SK-N-SH treated with all-trans-retinoic acid at 6 μM for 48 hours (cell line): ENCODE data around the gene MTO1.
"Not testable (repeated sequence)": the region's sequence is repeated elsewhere in the genome, so short reads cannot be mapped to it uniquely, and the experiment has no call there.

Experiments used
- ATAC-seq: fragments of 200-7000 bp; cut with Tn5 transposase; 3 replicates; pipeline ENCODE4 v1.9.1; 2020; ENCODE audit warnings: mild to moderate bottlenecking, moderate library complexity
- ARNTL ChIP-seq: fragments of 450-650 bp; formaldehyde crosslinking; IDR thresholded peaks from 2 replicates; pipeline ENCODE4 v1.5.0; 2020; ENCODE audit warnings: low read depth, mild to moderate bottlenecking, moderate library complexity, borderline replicate concordance
- BACH2 ChIP-seq: fragments of 250-450 bp; sonication (Bioruptor Pico); IDR thresholded peaks from 2 replicates; pipeline ENCODE4 v1.9.0; 2021; ENCODE audit warnings: mild to moderate bottlenecking, borderline replicate concordance
- CREB5 ChIP-seq: fragments of 250-450 bp; sonication (Bioruptor Pico); IDR thresholded peaks from 2 replicates; pipeline ENCODE4 v1.5.1; 2020; ENCODE audit warnings: low read depth, mild to moderate bottlenecking, moderate library complexity
- ESRRG ChIP-seq: fragments of 250-450 bp; sonication (Bioruptor Pico); IDR thresholded peaks from 2 replicates; pipeline ENCODE4 v1.6.1; 2021; ENCODE audit warnings: mild to moderate bottlenecking
- ISL1 ChIP-seq: fragments of 250-450 bp; sonication (Bioruptor Pico); IDR thresholded peaks from 2 replicates; pipeline ENCODE4 v2.1.2; 2022; ENCODE audit warnings: mild to moderate bottlenecking, moderate library complexity
- OSR1 ChIP-seq: fragments of 250-450 bp; sonication (Bioruptor Pico); IDR thresholded peaks from 2 replicates; pipeline ENCODE4 v1.8.0; 2022; ENCODE audit warnings: moderate library complexity, mild to moderate bottlenecking, inconsistent platforms
- POU6F1 ChIP-seq: fragments of 250-450 bp; sonication (Bioruptor Pico); IDR thresholded peaks from 2 replicates; pipeline ENCODE4 v1.8.0; 2021; ENCODE audit warnings: low read depth, mild to moderate bottlenecking, moderate library complexity, borderline replicate concordance
- PPARA ChIP-seq: fragments of 250-450 bp; sonication (Bioruptor Pico); IDR thresholded peaks from 2 replicates; pipeline ENCODE4 v1.5.0; 2020; ENCODE audit warnings: mild to moderate bottlenecking, borderline replicate concordance
- RARB ChIP-seq: fragments of 250-450 bp; sonication (Bioruptor Pico); IDR thresholded peaks from 2 replicates; pipeline ENCODE4 v1.8.0; 2021; ENCODE audit warnings: mild to moderate bottlenecking, moderate library complexity
- TCF4 ChIP-seq: fragments of 250-450 bp; sonication (Bioruptor Pico); IDR thresholded peaks from 2 replicates; pipeline ENCODE4 v1.8.0; 2021; ENCODE audit warnings: mild to moderate bottlenecking, moderate library complexity, borderline replicate concordance
- TOX ChIP-seq: fragments of 250-450 bp; sonication (Bioruptor Pico); IDR thresholded peaks from 2 replicates; pipeline ENCODE4 v1.8.0; 2021; ENCODE audit warnings: mild to moderate bottlenecking, moderate library complexity, borderline replicate concordance
- ZFP3 ChIP-seq: fragments of 250-450 bp; sonication (Bioruptor Pico); IDR thresholded peaks from 2 replicates; pipeline ENCODE4 v1.5.0; 2020; ENCODE audit warnings: mild to moderate bottlenecking, moderate library complexity
- ZNF565 ChIP-seq: fragments of 450-650 bp; formaldehyde crosslinking; conservative IDR thresholded peaks from 2 replicates; pipeline ENCODE4 v1.5.0; 2020; ENCODE audit warnings: low read depth, mild to moderate bottlenecking, moderate library complexity
- ZNF70 ChIP-seq: fragments of 450-650 bp; formaldehyde crosslinking; IDR thresholded peaks from 2 replicates; pipeline ENCODE4 v1.5.0; 2020; ENCODE audit warnings: mild to moderate bottlenecking, moderate library complexity

MTO1 gene

GRCh38 chr6:73548458-73549446 lies 87.2 kb downstream of the MTO1 start:
- ATAC-seq = no peak
- TF ChIP-seq RARB (CRISPR knock-in tag) (no peak), TCF4 (no peak), ZNF70 (CRISPR knock-in tag) (no peak), ZFP3 (CRISPR knock-in tag) (no peak), CREB5 (CRISPR knock-in tag) (no peak), ESRRG (CRISPR knock-in tag) (no peak), ZNF565 (CRISPR knock-in tag) (no peak), POU6F1 (CRISPR knock-in tag) (no peak), TOX (CRISPR knock-in tag) (no peak), BACH2 (CRISPR knock-in tag) (no peak), PPARA (CRISPR knock-in tag) (no peak)

- ATAC-seq = not testable (repeated sequence)
These were observed 89.6 kb downstream of the MTO1 start for GRCh38 chr6:73551115-73551514.

GRCh38 chr6:73555380-73555949 lies 93.9 kb downstream of the MTO1 start:
- ATAC-seq = not testable (repeated sequence)

- no peak for ATAC-seq
- TF ChIP-seq ARNTL (CRISPR knock-in tag) (no peak), OSR1 (no peak), ISL1 (CRISPR knock-in tag) (no peak)
- TF ChIP-seq, all 23 proteins: peak for 0
These were observed 95.3 kb downstream of the MTO1 start for GRCh38 chr6:73556836-73557235.
